ENCODE results near the gene BTN1A1. TPM values are rescaled to one million over a fixed set of nuclear protein-coding genes. Genes with fewer than 3 reads are reported as not detected.
A peak's percentile ranks its signal among the peaks of the same experiment; 100 is the strongest.

Gene BTN1A1
- total and polyA plus RNA-seq, 9 of the 15 experiments (the other 6 are each of a cell fraction or from before 2014, with no cell fraction given) = 0.01 to 0.15 (median 0.06) TPM; not detected in 4

DNA sequence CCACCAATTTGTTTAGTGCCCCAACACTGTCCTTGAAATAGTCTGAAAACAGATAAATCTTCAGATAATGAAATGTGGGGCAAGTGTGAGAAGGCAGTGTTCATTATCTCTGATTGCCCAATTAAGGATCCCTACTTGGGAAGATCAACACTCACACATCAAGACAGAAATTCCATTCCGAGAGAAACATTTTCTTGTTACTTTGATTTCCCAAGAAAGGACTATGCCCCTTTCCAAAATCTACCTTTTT lies 54.3 kb downstream of the BTN1A1 start (continued):
- TF ChIP-seq MAZ (CRISPR knock-in tag; conservative IDR thresholded peaks at IDR 0.05 in 1 of 2, IDR thresholded peaks at IDR 0.05 in 1 of 2) (no peak), CBFB (CRISPR knock-in tag; IDR thresholded peaks at IDR 0.05) (no peak), HLTF (IDR thresholded peaks at IDR 0.05) (no peak), KDM5B (IDR thresholded peaks at IDR 0.05; ENCODE audit: insufficient replicate concordance, low read depth, low read length) (peak; percentile 15), KAT7 (CRISPR knock-in tag; IDR thresholded peaks at IDR 0.05; ENCODE audit: borderline replicate concordance) (0 out of 2 replicates have a peak, but pooled peaks have one; percentile 17), ZFP36 (IDR thresholded peaks at IDR 0.05; ENCODE audit: low read depth, low read length, partially characterized antibody) (no peak), ZNF274 (IDR thresholded peaks at IDR 0.05; ENCODE audit: borderline replicate concordance, low read depth, low read length) (no peak), ZEB2 (IDR thresholded peaks at IDR 0.05) (no peak), CSDE1 (IDR thresholded peaks at IDR 0.05) (peak in 1 of 2 experiments; percentile 12; a peak in 1 of 4 replicates), SRSF7 (optimal IDR thresholded peaks at IDR 0.05; ENCODE audit: low read depth, low read length) (no peak), ZNF717 (CRISPR knock-in tag; IDR thresholded peaks at IDR 0.05) (no peak), PHF8 (IDR thresholded peaks at IDR 0.05; ENCODE audit: borderline replicate concordance, low read length) (0 out of 2 replicates have a peak, but pooled peaks have one; percentile 31), THRAP3 (IDR thresholded peaks at IDR 0.05; ENCODE audit: borderline replicate concordance) (no peak), RBBP5 (IDR thresholded peaks at IDR 0.05; ENCODE audit: borderline replicate concordance, insufficient read depth, low read length, poor library complexity, severe bottlenecking) (peak; percentile 9)
- TF ChIP-seq, protein P1, sequence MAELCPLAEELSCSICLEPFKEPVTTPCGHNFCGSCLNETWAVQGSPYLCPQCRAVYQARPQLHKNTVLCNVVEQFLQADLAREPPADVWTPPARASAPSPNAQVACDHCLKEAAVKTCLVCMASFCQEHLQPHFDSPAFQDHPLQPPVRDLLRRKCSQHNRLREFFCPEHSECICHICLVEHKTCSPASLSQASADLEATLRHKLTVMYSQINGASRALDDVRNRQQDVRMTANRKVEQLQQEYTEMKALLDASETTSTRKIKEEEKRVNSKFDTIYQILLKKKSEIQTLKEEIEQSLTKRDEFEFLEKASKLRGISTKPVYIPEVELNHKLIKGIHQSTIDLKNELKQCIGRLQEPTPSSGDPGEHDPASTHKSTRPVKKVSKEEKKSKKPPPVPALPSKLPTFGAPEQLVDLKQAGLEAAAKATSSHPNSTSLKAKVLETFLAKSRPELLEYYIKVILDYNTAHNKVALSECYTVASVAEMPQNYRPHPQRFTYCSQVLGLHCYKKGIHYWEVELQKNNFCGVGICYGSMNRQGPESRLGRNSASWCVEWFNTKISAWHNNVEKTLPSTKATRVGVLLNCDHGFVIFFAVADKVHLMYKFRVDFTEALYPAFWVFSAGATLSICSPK (IDR thresholded peaks at IDR 0.05; ENCODE audit: borderline replicate concordance) = 0 out of 2 replicates have a peak, but pooled peaks have one; percentile 27
- TF ChIP-seq, protein P2, sequence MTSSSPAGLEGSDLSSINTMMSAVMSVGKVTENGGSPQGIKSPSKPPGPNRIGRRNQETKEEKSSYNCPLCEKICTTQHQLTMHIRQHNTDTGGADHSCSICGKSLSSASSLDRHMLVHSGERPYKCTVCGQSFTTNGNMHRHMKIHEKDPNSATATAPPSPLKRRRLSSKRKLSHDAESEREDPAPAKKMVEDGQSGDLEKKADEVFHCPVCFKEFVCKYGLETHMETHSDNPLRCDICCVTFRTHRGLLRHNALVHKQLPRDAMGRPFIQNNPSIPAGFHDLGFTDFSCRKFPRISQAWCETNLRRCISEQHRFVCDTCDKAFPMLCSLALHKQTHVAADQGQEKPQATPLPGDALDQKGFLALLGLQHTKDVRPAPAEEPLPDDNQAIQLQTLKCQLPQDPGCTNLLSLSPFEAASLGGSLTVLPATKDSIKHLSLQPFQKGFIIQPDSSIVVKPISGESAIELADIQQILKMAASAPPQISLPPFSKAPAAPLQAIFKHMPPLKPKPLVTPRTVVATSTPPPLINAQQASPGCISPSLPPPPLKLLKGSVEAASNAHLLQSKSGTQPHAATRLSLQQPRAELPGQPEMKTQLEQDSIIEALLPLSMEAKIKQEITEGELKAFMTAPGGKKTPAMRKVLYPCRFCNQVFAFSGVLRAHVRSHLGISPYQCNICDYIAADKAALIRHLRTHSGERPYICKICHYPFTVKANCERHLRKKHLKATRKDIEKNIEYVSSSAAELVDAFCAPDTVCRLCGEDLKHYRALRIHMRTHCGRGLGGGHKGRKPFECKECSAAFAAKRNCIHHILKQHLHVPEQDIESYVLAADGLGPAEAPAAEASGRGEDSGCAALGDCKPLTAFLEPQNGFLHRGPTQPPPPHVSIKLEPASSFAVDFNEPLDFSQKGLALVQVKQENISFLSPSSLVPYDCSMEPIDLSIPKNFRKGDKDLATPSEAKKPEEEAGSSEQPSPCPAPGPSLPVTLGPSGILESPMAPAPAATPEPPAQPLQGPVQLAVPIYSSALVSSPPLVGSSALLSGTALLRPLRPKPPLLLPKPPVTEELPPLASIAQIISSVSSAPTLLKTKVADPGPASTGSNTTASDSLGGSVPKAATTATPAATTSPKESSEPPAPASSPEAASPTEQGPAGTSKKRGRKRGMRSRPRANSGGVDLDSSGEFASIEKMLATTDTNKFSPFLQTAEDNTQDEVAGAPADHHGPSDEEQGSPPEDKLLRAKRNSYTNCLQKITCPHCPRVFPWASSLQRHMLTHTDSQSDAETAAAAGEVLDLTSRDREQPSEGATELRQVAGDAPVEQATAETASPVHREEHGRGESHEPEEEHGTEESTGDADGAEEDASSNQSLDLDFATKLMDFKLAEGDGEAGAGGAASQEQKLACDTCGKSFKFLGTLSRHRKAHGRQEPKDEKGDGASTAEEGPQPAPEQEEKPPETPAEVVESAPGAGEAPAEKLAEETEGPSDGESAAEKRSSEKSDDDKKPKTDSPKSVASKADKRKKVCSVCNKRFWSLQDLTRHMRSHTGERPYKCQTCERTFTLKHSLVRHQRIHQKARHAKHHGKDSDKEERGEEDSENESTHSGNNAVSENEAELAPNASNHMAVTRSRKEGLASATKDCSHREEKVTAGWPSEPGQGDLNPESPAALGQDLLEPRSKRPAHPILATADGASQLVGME (CRISPR knock-in tag; IDR thresholded peaks at IDR 0.05) = no peak
- TF ChIP-seq, protein P3, sequence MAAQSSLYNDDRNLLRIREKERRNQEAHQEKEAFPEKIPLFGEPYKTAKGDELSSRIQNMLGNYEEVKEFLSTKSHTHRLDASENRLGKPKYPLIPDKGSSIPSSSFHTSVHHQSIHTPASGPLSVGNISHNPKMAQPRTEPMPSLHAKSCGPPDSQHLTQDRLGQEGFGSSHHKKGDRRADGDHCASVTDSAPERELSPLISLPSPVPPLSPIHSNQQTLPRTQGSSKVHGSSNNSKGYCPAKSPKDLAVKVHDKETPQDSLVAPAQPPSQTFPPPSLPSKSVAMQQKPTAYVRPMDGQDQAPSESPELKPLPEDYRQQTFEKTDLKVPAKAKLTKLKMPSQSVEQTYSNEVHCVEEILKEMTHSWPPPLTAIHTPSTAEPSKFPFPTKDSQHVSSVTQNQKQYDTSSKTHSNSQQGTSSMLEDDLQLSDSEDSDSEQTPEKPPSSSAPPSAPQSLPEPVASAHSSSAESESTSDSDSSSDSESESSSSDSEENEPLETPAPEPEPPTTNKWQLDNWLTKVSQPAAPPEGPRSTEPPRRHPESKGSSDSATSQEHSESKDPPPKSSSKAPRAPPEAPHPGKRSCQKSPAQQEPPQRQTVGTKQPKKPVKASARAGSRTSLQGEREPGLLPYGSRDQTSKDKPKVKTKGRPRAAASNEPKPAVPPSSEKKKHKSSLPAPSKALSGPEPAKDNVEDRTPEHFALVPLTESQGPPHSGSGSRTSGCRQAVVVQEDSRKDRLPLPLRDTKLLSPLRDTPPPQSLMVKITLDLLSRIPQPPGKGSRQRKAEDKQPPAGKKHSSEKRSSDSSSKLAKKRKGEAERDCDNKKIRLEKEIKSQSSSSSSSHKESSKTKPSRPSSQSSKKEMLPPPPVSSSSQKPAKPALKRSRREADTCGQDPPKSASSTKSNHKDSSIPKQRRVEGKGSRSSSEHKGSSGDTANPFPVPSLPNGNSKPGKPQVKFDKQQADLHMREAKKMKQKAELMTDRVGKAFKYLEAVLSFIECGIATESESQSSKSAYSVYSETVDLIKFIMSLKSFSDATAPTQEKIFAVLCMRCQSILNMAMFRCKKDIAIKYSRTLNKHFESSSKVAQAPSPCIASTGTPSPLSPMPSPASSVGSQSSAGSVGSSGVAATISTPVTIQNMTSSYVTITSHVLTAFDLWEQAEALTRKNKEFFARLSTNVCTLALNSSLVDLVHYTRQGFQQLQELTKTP (IDR thresholded peaks at IDR 0.05; ENCODE audit: low read depth in 1 of 2, partially characterized antibody in 2 of 2) = peak in 1 of 2 experiments; percentile 19
